ENCODE results near the gene HCFC1R1.

DNA sequence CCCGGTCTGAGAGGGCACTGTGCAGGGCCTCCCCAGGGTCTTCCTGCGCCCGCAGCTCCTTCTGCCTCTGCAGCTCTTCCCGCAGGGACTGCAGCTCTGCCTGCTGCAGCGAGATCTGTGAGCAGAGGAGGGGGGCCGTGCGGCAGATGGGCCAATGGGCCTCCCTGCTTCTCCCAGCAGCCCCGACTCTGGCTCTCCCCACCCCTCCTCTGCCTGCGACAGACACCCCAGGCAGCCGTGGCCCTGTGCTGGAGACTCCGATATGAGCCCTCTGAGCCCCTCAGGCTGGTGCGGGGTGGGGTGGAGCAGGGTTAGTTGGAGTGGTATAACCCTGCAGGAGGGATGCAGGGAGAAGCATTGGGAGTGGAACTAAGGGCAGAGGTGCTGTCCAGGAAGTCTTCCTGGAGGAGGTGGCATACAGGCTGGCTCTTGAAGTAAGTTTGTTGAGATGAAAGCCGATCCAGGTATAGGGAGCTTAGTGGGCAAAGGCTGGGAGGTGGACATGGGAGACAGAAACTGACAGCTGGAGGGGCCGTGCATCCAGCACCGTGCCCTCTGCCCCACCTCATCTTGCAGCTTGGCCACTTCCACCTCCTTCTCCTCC, 5.1 kb upstream of the HCFC1R1 start:
- TF ChIP-seq, protein P1, sequence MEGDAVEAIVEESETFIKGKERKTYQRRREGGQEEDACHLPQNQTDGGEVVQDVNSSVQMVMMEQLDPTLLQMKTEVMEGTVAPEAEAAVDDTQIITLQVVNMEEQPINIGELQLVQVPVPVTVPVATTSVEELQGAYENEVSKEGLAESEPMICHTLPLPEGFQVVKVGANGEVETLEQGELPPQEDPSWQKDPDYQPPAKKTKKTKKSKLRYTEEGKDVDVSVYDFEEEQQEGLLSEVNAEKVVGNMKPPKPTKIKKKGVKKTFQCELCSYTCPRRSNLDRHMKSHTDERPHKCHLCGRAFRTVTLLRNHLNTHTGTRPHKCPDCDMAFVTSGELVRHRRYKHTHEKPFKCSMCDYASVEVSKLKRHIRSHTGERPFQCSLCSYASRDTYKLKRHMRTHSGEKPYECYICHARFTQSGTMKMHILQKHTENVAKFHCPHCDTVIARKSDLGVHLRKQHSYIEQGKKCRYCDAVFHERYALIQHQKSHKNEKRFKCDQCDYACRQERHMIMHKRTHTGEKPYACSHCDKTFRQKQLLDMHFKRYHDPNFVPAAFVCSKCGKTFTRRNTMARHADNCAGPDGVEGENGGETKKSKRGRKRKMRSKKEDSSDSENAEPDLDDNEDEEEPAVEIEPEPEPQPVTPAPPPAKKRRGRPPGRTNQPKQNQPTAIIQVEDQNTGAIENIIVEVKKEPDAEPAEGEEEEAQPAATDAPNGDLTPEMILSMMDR (IDR thresholded peaks at IDR 0.05 in 4 of 5, conservative IDR thresholded peaks at IDR 0.05 in 1 of 5), result no peak
- TF ChIP-seq POLR2A (IDR thresholded peaks at IDR 0.05), result no peak

Measured in gastrocnemius medialis (tissue), 4 donors.